PC-3 (cell line): ENCODE measurements around the gene NUP153. TPM values are rescaled to one million over a fixed set of nuclear protein-coding genes. Genes with fewer than 3 reads are reported as not detected.

Experiments
- ATAC-seq: fragments of 200-7000 bp; cut with Tn5 transposase; 2 replicates; pipeline ENCODE4 v1.9.1; 2020; ENCODE audit warnings: mild to moderate bottlenecking, moderate library complexity
- BruUV-seq: library from RNA; stranded (reverse); fragments of 400-500 nt; replicated peaks from 2 replicates; lab custom pipeline; 2021; lab: Mats Ljungman, UMichigan
- CTCF ChIA-PET: fragments of 300-600 bp; sonication (Branson Sonifier 250); formaldehyde crosslinking; loops from one replicate; lab custom pipeline; 2022; ENCODE audit warnings: antibody characterized with exemption; lab: Charles Lee
- POLR2A ChIA-PET: fragments of 300-600 bp; sonication (Branson Sonifier 250); formaldehyde crosslinking; loops from one replicate; lab custom pipeline; 2022; ENCODE audit warnings: antibody characterized with exemption; ENCODE audit not compliant: unreplicated experiment; lab: Charles Lee
- DNase-seq: peaks from one replicate; pipeline ENCODE4 v3.0.0-alpha.2; 2015
- H2AFZ ChIP-seq: fragments of 300-600 bp; sonication (generic); 2 replicates; pipeline ENCODE4 v1.6.0; 2016; ENCODE audit warnings: antibody characterized with exemption, low read length
- H3F3A ChIP-seq: fragments of 300-600 bp; sonication (generic); one replicate; pipeline ENCODE4 v1.6.0; 2017; ENCODE audit warnings: antibody characterized with exemption, low read length, control low read depth, mild to moderate bottlenecking; ENCODE audit not compliant: unreplicated experiment
- H3K27ac ChIP-seq: fragments of 300-600 bp; sonication (generic); 2 replicates; pipeline ENCODE4 v1.5.1; 2016; ENCODE audit warnings: mild to moderate bottlenecking, low read length
- H3K27me3 ChIP-seq: fragments of 300-600 bp; sonication (generic); 2 replicates; pipeline ENCODE4 v1.6.1; 2016; ENCODE audit warnings: low read length, mixed read lengths
- H3K36me3 ChIP-seq: fragments of 300-600 bp; sonication (generic); 2 replicates; pipeline ENCODE4 v1.6.1; 2016; ENCODE audit warnings: low read depth, mixed run types, low read length, mixed read lengths
- H3K4me1 ChIP-seq: fragments of 300-600 bp; sonication (generic); 2 replicates; pipeline ENCODE4 v1.5.1; 2016; ENCODE audit warnings: low read length; ENCODE audit not compliant: insufficient read depth
- H3K4me2 ChIP-seq: fragments of 300-600 bp; sonication (generic); 2 replicates; pipeline ENCODE4 v1.6.0; 2016; ENCODE audit warnings: low read length
- H3K4me3 ChIP-seq: fragments of 300-600 bp; sonication (generic); 2 replicates; pipeline ENCODE4 v1.5.1; 2016; ENCODE audit warnings: mild to moderate bottlenecking, low read length, mixed read lengths
- H3K79me2 ChIP-seq: fragments of 300-600 bp; sonication (generic); 2 replicates; pipeline ENCODE4 v1.6.1; 2017; ENCODE audit warnings: low read length, mixed read lengths
- H3K9ac ChIP-seq: fragments of 300-600 bp; sonication (generic); 2 replicates; pipeline ENCODE4 v1.6.0; 2016; ENCODE audit warnings: mild to moderate bottlenecking, low read length
- H3K9me2 ChIP-seq: fragments of 300-600 bp; sonication (generic); replicated peaks from 2 replicates; pipeline ENCODE4 v1.6.1; 2016; ENCODE audit warnings: mixed run types, low read length, mixed read lengths
- H3K9me3 ChIP-seq: fragments of 300-600 bp; sonication (generic); 2 replicates; pipeline ENCODE4 v1.6.1; 2016; ENCODE audit warnings: low read length, mixed read lengths
- H4K20me1 ChIP-seq: fragments of 300-600 bp; sonication (generic); 2 replicates; pipeline ENCODE4 v1.6.1; 2016; ENCODE audit warnings: low read length, mixed read lengths
- EZH2 ChIP-seq: fragments of 300-600 bp; sonication (generic); IDR thresholded peaks from one replicate; pipeline ENCODE4 v1.6.1; 2017; ENCODE audit warnings: antibody characterized with exemption, mild to moderate bottlenecking, low read length; ENCODE audit not compliant: unreplicated experiment
- EZH2phosphoT487 ChIP-seq: fragments of 300-600 bp; sonication (generic); IDR thresholded peaks from 2 replicates; pipeline ENCODE4 v1.6.1; 2018; ENCODE audit warnings: mild to moderate bottlenecking, antibody characterized with exemption, low read length, borderline replicate concordance
- intact Hi-C: fragments of 100-400 bp; cut with micrococcal nuclease; formaldehyde crosslinking; loops from 2 replicates; pipeline ENCODE4 v1.9.0; 2023
- total RNA-seq: library from RNA; depleted of rRNA; stranded (reverse); fragments of >200 nt; gene quantifications from 2 replicates; pipeline ENCODE4 v1.2.3, GENCODE V29; 2014
- TF ChIP-seq, protein P1 (sequence below): fragments of 300-600 bp; sonication (generic); conservative IDR thresholded peaks from 2 replicates; pipeline ENCODE4 v1.5.1; 2017; ENCODE audit warnings: antibody characterized with exemption, low read depth, mild to moderate bottlenecking, low read length

The NUP153 gene
- total RNA-seq, 1 experiment from 2014 or later: 48.3 TPM

- H2AFZ ChIP-seq: no peak overlapping the region
- no peaks in the 10 kb centered on the region for H3K9me2 ChIP-seq
- no peaks in the 10 kb centered on the region for H3K4me1 ChIP-seq
- no peak for DNase-seq
- no peak overlapping the region for H3K4me2 ChIP-seq
- no peak overlapping the region for H3K9ac ChIP-seq
- H3K79me2 ChIP-seq: peaks cover 14% of the 10 kb centered on the region
- CTCF ChIA-PET: no interaction called here
- intact Hi-C loops: no loop called here
- TF ChIP-seq, protein P1, sequence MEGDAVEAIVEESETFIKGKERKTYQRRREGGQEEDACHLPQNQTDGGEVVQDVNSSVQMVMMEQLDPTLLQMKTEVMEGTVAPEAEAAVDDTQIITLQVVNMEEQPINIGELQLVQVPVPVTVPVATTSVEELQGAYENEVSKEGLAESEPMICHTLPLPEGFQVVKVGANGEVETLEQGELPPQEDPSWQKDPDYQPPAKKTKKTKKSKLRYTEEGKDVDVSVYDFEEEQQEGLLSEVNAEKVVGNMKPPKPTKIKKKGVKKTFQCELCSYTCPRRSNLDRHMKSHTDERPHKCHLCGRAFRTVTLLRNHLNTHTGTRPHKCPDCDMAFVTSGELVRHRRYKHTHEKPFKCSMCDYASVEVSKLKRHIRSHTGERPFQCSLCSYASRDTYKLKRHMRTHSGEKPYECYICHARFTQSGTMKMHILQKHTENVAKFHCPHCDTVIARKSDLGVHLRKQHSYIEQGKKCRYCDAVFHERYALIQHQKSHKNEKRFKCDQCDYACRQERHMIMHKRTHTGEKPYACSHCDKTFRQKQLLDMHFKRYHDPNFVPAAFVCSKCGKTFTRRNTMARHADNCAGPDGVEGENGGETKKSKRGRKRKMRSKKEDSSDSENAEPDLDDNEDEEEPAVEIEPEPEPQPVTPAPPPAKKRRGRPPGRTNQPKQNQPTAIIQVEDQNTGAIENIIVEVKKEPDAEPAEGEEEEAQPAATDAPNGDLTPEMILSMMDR: no peak
- TF ChIP-seq EZH2 (no peak), EZH2phosphoT487 (no peak)
- peaks cover 35% of the 10 kb centered on the region for H3K36me3 ChIP-seq
- no peaks in the 10 kb centered on the region for H3K9me3 ChIP-seq
- H3K27me3 ChIP-seq: no peaks in the 10 kb centered on the region
- H3F3A ChIP-seq: no peaks in the 10 kb centered on the region
- POLR2A ChIA-PET: no interaction called here
- no peak overlapping the region for H3K4me3 ChIP-seq
- no peak for ATAC-seq
- BruUV-seq: no TSS peak
- no peak overlapping the region for H3K27ac ChIP-seq
- 0 out of 2 replicates have a peak, but pooled peaks cover 4% of the 10 kb centered on the region for H4K20me1 ChIP-seq
Measured at GRCh38 chr6:17615794-17616193, 90.9 kb downstream of the NUP153 start.

GRCh38 chr6:17612048-17612447 lies 94.7 kb downstream of the NUP153 start:
- no TSS peak for BruUV-seq
- peaks cover 19% of the 10 kb centered on the region for H3K36me3 ChIP-seq
- TF ChIP-seq, protein P1: no peak
- TF ChIP-seq EZH2phosphoT487 (no peak), EZH2 (no peak)

DNA sequence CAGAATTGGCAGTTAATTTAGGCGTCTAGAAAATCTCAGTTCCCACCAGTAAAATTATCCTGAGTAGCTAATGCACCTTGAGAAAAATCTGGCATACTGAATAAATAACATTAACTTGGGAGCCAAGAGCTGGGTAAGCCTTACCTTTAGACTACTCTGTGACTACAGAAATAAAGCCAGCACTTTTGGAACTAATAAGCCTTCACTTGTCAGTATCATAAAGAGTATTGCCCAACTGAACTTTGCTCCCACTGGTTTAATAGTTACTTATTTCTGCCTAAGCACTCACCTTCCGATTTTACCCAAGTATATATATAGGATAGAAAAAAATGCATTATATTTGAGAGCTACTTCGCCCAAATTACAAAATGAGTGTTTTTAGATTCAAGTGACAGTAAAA lies 95.9 kb downstream of the NUP153 start:
- Histone ChIP-seq H4K20me1 (0 out of 2 replicates have a peak, but pooled peaks cover 4% of the 10 kb centered on the region), H3K9me2 (no peaks in the 10 kb centered on the region), H3F3A (no peaks in the 10 kb centered on the region), H3K9me3 (no peaks in the 10 kb centered on the region), H2AFZ (no peak overlapping the region), H3K4me1 (no peaks in the 10 kb centered on the region), H3K27ac (no peak overlapping the region), H3K4me3 (no peak overlapping the region), H3K27me3 (no peaks in the 10 kb centered on the region), H3K36me3 (peaks cover 13% of the 10 kb centered on the region; the same call in 1 of the 2 replicates), H3K9ac (no peak overlapping the region), H3K79me2 (no peaks in the 10 kb centered on the region), H3K4me2 (no peak overlapping the region)
- POLR2A ChIA-PET: interaction anchor here (0.5 kb wide), 1 partner anchor 10 kb away, joined by 6 read pairs; no protein-coding TSS in a partner anchor
- CTCF ChIA-PET: no interaction called here
- no peak for ATAC-seq
- intact Hi-C loops: no loop called here
- TF ChIP-seq EZH2: no peak
- TF ChIP-seq, protein P1: no peak
- TF ChIP-seq EZH2phosphoT487: no peak
- DNase-seq: no peak
- BruUV-seq: no TSS peak

More at GRCh38 chr6:17612048-17612447, 94.7 kb downstream of the NUP153 start:
- Histone ChIP-seq H2AFZ (no peak overlapping the region), H3K9me3 (no peaks in the 10 kb centered on the region), H3F3A (no peaks in the 10 kb centered on the region), H3K27ac (no peak overlapping the region), H3K27me3 (no peaks in the 10 kb centered on the region), H4K20me1 (0 out of 2 replicates have a peak, but pooled peaks cover 4% of the 10 kb centered on the region), H3K9ac (no peak overlapping the region), H3K4me1 (no peaks in the 10 kb centered on the region), H3K79me2 (no peaks in the 10 kb centered on the region), H3K4me3 (no peak overlapping the region), H3K9me2 (no peaks in the 10 kb centered on the region), H3K4me2 (no peak overlapping the region)
- no peak for ATAC-seq
- CTCF ChIA-PET: no interaction called here
- no peak for DNase-seq
- POLR2A ChIA-PET: no interaction called here
- intact Hi-C loops: no loop called here
